HepG2 (cell line): ENCODE measurements around the gene UGT1A7. TPM values are rescaled to one million over a fixed set of nuclear protein-coding genes. Genes with fewer than 3 reads are reported as not detected.

Source experiments
- ATAC-seq: fragments of 200-7000 bp; cut with Tn5 transposase; 3 replicates; pipeline ENCODE4 v1.9.1; 2020; ENCODE audit warnings: mild to moderate bottlenecking, moderate library complexity
- BruUV-seq: library from RNA; stranded (reverse); fragments of 400-500 nt; replicated peaks from 2 replicates; lab custom pipeline; 2021; lab: Mats Ljungman, UMichigan
- CTCF ChIA-PET: fragments of 300-600 bp; formaldehyde crosslinking; extraction: SDS; loops from one replicate; lab custom pipeline; 2021; ENCODE audit warnings: low total read pairs, inconsistent platforms, low intra/inter-chr PET ratio; lab: Yijun Ruan, JAX
- POLR2A ChIA-PET: fragments of 350-600 bp; sonication (Branson Sonifier 250); formaldehyde crosslinking; loops from one replicate; lab custom pipeline; 2020; ENCODE audit warnings: antibody characterized with exemption, inconsistent platforms; lab: Yijun Ruan, JAX
- DNase-seq: peaks from one replicate; pipeline ENCODE4 v3.0.0-alpha.2; 2015; ENCODE audit warnings: low spot score
- FAIRE-seq: peaks from 3 replicates; lab custom pipeline; 2011; peaks lifted over from hg19 to GRCh38; lab: Jason Lieb, UNC
- H2AFZ ChIP-seq: one replicate; pipeline ENCODE4 v1.6.1; 2011; ENCODE audit warnings: low read length, inconsistent platforms
- H3K27ac ChIP-seq: fragments of 300-600 bp; 3 replicates; pipeline ENCODE4 v1.8.0; 2011; ENCODE audit warnings: mixed run types, mild to moderate bottlenecking, mixed read lengths, low read length, inconsistent platforms; ENCODE audit not compliant: insufficient read depth; ENCODE audit errors: extremely low read length
- H3K27me3 ChIP-seq, 2 experiments: fragments of 200-600 bp in 1 of 2; 2 replicates in 1 of 2; 3 replicates in 1 of 2; pipeline versions ENCODE4 v1.6.0 to v1.8.0; 2011; ENCODE audit warnings: low read length in 2 of 2, mild to moderate bottlenecking in 2 of 2, moderate library complexity in 2 of 2, inconsistent platforms in 1 of 2; ENCODE audit not compliant: insufficient read depth in 2 of 2, control insufficient read depth in 1 of 2
- H3K36me3 ChIP-seq, 2 experiments: fragments of 200-600 bp in 1 of 2; replicated peaks in 1 of 2; 2 replicates in 1 of 2; 3 replicates in 1 of 2; pipeline versions ENCODE4 v1.5.1 to v1.8.0; 2011; ENCODE audit warnings: low read length in 2 of 2, inconsistent platforms in 1 of 2; ENCODE audit not compliant: insufficient read depth in 2 of 2, control insufficient read depth in 1 of 2
- H3K4me1 ChIP-seq: 2 replicates; pipeline ENCODE4 v1.5.1; 2012; ENCODE audit warnings: low read length, inconsistent platforms; ENCODE audit not compliant: insufficient read depth
- H3K4me2 ChIP-seq: 2 replicates; pipeline ENCODE4 v1.6.0; 2011; ENCODE audit warnings: low read depth, low read length, inconsistent platforms
- H3K4me3 ChIP-seq, 3 experiments: fragments of 200-600 bp in 1 of 3; sonication (generic), shearing (Covaris generic) in 1 of 3; replicated peaks in 1 of 3; 2 replicates each; pipeline ENCODE4 v1.5.1; 2011 to 2016; ENCODE audit warnings: low read length in 3 of 3, inconsistent platforms in 2 of 3, low read depth in 2 of 3, mild to moderate bottlenecking in 2 of 3, control low read depth in 1 of 3, mixed read lengths in 1 of 3; ENCODE audit not compliant: insufficient read depth in 1 of 3
- H3K79me2 ChIP-seq: one replicate; pipeline ENCODE4 v1.6.1; 2011; ENCODE audit warnings: low read length, inconsistent platforms; ENCODE audit not compliant: insufficient read depth
- H3K9ac ChIP-seq: 2 replicates; pipeline ENCODE4 v1.6.0; 2011; ENCODE audit warnings: mild to moderate bottlenecking, low read depth, low read length, inconsistent platforms; ENCODE audit not compliant: insufficient read depth
- H3K9me3 ChIP-seq: 2 replicates; pipeline ENCODE4 v1.5.1; 2012; ENCODE audit warnings: mild to moderate bottlenecking, low read length
- H4K20me1 ChIP-seq: 2 replicates; pipeline ENCODE4 v1.6.0; 2011; ENCODE audit warnings: inconsistent platforms, mild to moderate bottlenecking, low read length, moderate library complexity; ENCODE audit not compliant: insufficient read depth
- GMEB2 ChIP-seq: IDR thresholded peaks from 2 replicates; pipeline ENCODE4 v1.6.1; 2016; ENCODE audit warnings: missing biosample characterization, missing genetic modification reagents, low read depth
- HOXD1 ChIP-seq: sonication (generic); formaldehyde crosslinking; IDR thresholded peaks from 2 replicates; pipeline ENCODE4 v1.5.0; 2020; ENCODE audit warnings: missing genetic modification reagents
- IRF2 ChIP-seq: IDR thresholded peaks from 2 replicates; pipeline ENCODE4 v1.6.1; 2018; ENCODE audit warnings: missing genetic modification reagents, missing compliant biosample characterization
- PITX1 ChIP-seq: sonication (generic); formaldehyde crosslinking; IDR thresholded peaks from 2 replicates; pipeline ENCODE4 v1.5.1; 2020; ENCODE audit warnings: mild to moderate bottlenecking, missing genetic modification reagents
- SIN3A ChIP-seq: IDR thresholded peaks from 2 replicates; pipeline ENCODE4 v1.6.1; 2011; ENCODE audit warnings: low read depth, mild to moderate bottlenecking, control low read depth, low read length, borderline replicate concordance
- TOE1 ChIP-seq: sonication (generic); formaldehyde crosslinking; IDR thresholded peaks from 2 replicates; pipeline ENCODE4 v1.4.0; 2020; ENCODE audit warnings: mild to moderate bottlenecking, missing genetic modification reagents
- WGBS: methylation state at CpG from one replicate; pipeline ENCODE4 v1.1.6; 2017; ENCODE audit warnings: low lambda C conversion rate; 5-methylcytosine and 5-hydroxymethylcytosine counted together
- in situ Hi-C: cut with HindIII; loops from 2 replicates; pipeline ENCODE4 v1.10.0; 2017; ENCODE audit warnings: low pct_unique_long_range_greater_than_20kb; ENCODE audit not compliant: extremely low pct_ligation_motif_present
- intact Hi-C: fragments of 100-400 bp; cut with micrococcal nuclease; formaldehyde crosslinking; loops from one replicate; pipeline ENCODE4 v1.10.0; 2022; ENCODE audit not compliant: unreplicated experiment
- polyA plus RNA-seq, 8 experiments: library from polyadenylated mRNA; depleted of rRNA in 3 of 8; stranded (reverse) in 7 of 8; unstranded in 1 of 8; fragments of >200 nt; fragmentation: Illumina TruSeq in 4 of 8; extraction: Trizol in 4 of 8; gene quantifications; 2 replicates each; pipeline versions ENCODE4 v1.2.1 to v1.2.3, GENCODE V29; 2011 to 2016; ENCODE audit warnings: low read depth in 4 of 8, missing spikeins in 1 of 8, mixed read lengths in 1 of 8; ENCODE audit not compliant: insufficient read depth in 1 of 8
- total RNA-seq, 5 experiments: library from RNA; depleted of rRNA; stranded (reverse); fragments of >200 nt; fragmentation: Illumina TruSeq; extraction: Trizol; gene quantifications; 2 replicates each; pipeline ENCODE4 v1.2.3, GENCODE V29; 2016; ENCODE audit warnings: low read depth in 1 of 5

UGT1A7 gene
- total and polyA plus RNA-seq, 2 of the 13 experiments (the other 11 are each of a cell fraction or from before 2014, with no cell fraction given), result not detected

DNA sequence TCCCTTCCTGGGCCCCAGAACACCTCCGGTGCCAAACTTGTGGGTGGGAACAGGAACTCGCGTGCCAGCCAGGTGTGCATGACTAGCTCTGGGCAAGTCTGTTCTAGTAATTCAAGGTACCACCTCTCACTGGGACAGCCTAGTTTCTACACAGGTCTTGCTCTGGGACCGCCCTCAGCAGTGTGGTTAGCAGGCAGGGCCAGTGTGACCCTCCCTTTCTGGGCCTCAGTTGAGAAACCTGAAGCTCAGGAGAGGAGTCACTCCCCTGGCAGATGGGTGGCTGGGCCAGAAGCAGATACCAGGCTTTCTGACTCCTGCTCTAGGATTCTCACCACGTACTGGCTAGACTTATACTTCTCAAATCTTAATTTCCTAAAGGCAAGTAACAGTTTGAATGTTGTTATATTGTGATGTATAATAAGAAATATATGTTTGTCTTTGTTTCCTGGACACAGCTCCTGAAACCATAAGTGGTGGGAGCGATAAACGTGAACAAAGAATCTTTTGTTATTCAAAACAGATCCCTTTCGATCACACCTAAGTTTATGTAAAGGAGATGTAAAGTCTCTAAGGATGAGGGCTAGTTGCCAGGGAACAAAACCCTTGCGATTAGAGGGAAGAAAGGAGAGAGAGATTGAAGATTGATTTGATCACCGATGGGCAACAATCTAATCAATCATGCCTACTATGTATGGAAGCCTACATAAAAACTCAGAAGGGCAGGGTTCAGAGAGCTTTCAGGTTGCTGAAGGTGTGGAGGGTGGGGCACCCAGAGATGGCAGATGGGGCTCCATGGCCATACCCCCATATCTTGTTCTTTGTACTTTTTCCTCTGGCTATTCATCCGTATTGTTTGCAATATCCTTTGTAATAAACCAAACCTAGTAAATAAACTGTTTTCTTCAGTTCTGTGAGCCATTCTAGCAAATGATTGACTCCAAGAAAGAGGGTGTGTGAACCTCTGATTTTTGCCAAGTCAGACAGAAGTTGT lies 10.0 kb downstream of the UGT1A7 start:
- WGBS, result 76% methylated on average over 11 of the region's 11 CpGs
- Histone ChIP-seq H3K9me3 (no peaks in the 10 kb centered on the region), H3K4me1 (peaks cover 16% of the 10 kb centered on the region), H2AFZ (no peak overlapping the region), H3K36me3 (no peaks in the 10 kb centered on the region), H3K4me2 (no peak overlapping the region), H3K4me3 (no peak overlapping the region), H3K27me3 (no peaks in the 10 kb centered on the region), H3K79me2 (no peaks in the 10 kb centered on the region), H3K9ac (no peak overlapping the region), H4K20me1 (no peaks in the 10 kb centered on the region), H3K27ac (no peak overlapping the region)
- no peak for DNase-seq
- ATAC-seq, result no peak
- intact Hi-C loops (no loop called here), in situ Hi-C loops (no loop called here)
- no peak for FAIRE-seq
- ChIA-PET POLR2A (no interaction called here), CTCF (no interaction called here)
- no TSS peak for BruUV-seq
- no peak for TF ChIP-seq PITX1 (CRISPR knock-in tag)
- TF ChIP-seq IRF2 (CRISPR knock-in tag), result no peak
- no peak for TF ChIP-seq SIN3A
- TF ChIP-seq HOXD1 (CRISPR knock-in tag), result no peak

DNA sequence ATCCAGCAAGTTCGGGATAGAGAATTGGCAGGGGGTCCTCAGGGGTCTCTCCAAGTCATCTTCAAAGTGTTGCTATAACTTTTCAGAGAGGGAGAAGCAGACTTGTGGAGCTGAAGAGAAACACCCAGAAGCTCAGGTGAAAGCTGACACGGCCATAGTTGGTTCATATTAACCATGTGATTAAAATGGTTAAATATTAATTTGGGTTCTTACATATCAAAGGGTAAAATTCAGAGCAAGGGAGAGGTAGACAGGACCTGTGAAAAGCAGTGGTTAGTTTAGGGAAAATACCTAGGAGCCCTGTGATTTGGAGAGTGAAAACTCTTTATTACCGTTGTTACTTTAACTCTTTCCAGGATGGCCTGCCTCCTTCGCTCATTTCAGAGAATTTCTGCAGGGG lies 10.9 kb downstream of the UGT1A7 start, which contains the start of gene UGT1A6:
Gene UGT1A6, plus strand, starts transcription at position 243 of the 400 bp plus-strand sequence. Its CDS starts 115 bp downstream, at position 358.
- Histone ChIP-seq H4K20me1 (no peaks in the 10 kb centered on the region), H3K4me1 (peaks cover 16% of the 10 kb centered on the region), H2AFZ (no peak within 1 kb of the TSS), H3K4me3 (no peak within 1 kb of the TSS), H3K79me2 (no peaks in the 10 kb centered on the region), H3K4me2 (no peak within 1 kb of the TSS), H3K27me3 (no peaks in the 10 kb centered on the region), H3K9me3 (no peaks in the 10 kb centered on the region), H3K9ac (no peak within 1 kb of the TSS), H3K36me3 (no peaks in the 10 kb centered on the region), H3K27ac (no peak within 1 kb of the TSS)
- no peak for TF ChIP-seq TOE1 (CRISPR knock-in tag)
- TF ChIP-seq GMEB2 (CRISPR knock-in tag), result no peak
- no peak for DNase-seq
- FAIRE-seq, result no peak
- in situ Hi-C loops, result no loop called here
- ATAC-seq, result no peak
- intact Hi-C loops, result no loop called here
- no TSS peak for BruUV-seq
- CTCF ChIA-PET, result no interaction called here
- POLR2A ChIA-PET, result no interaction called here
- WGBS, result 71% methylated on average over 4 of the region's 4 CpGs
